Measurements from ENCODE around the gene TLK1. TPM values are rescaled to one million over a fixed set of nuclear protein-coding genes. Genes with fewer than 3 reads are reported as not detected.

TLK1 gene
- total and polyA plus RNA-seq, 10 of the 15 experiments (the other 5 are each of a cell fraction or from before 2014, with no cell fraction given): 25.1 to 126 (median 57.3) TPM

DNA sequence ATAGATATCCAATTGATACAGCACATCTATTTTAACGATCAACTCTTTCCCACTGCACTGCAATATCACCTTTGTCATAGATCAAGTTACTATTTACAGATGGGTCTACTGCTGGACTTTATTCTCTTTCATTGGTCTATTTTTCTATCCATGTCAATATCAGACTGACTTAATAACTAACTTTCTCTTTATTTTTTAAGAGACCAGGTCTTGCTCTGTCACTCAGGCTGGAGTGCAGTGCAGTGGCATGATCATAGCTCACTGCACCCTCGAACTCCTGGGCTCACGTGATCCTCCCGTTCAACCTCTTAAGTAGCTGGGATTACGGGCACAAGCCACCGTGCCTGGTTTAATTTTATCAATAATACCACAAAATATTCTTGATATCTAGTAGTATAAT, 71.2 kb downstream of the TLK1 start (continued):
- TF ChIP-seq, protein P1, sequence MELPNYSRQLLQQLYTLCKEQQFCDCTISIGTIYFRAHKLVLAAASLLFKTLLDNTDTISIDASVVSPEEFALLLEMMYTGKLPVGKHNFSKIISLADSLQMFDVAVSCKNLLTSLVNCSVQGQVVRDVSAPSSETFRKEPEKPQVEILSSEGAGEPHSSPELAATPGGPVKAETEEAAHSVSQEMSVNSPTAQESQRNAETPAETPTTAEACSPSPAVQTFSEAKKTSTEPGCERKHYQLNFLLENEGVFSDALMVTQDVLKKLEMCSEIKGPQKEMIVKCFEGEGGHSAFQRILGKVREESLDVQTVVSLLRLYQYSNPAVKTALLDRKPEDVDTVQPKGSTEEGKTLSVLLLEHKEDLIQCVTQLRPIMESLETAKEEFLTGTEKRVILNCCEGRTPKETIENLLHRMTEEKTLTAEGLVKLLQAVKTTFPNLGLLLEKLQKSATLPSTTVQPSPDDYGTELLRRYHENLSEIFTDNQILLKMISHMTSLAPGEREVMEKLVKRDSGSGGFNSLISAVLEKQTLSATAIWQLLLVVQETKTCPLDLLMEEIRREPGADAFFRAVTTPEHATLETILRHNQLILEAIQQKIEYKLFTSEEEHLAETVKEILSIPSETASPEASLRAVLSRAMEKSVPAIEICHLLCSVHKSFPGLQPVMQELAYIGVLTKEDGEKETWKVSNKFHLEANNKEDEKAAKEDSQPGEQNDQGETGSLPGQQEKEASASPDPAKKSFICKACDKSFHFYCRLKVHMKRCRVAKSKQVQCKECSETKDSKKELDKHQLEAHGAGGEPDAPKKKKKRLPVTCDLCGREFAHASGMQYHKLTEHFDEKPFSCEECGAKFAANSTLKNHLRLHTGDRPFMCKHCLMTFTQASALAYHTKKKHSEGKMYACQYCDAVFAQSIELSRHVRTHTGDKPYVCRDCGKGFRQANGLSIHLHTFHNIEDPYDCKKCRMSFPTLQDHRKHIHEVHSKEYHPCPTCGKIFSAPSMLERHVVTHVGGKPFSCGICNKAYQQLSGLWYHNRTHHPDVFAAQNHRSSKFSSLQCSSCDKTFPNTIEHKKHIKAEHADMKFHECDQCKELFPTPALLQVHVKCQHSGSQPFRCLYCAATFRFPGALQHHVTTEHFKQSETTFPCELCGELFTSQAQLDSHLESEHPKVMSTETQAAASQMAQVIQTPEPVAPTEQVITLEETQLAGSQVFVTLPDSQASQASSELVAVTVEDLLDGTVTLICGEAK (IDR thresholded peaks at IDR 0.05; ENCODE audit: borderline replicate concordance): no peak
- no peak for TF ChIP-seq BACH1 (IDR thresholded peaks at IDR 0.05; ENCODE audit: borderline replicate concordance)
- no peak for TF ChIP-seq TARDBP (IDR thresholded peaks at IDR 0.05; ENCODE audit: borderline replicate concordance)

DNA sequence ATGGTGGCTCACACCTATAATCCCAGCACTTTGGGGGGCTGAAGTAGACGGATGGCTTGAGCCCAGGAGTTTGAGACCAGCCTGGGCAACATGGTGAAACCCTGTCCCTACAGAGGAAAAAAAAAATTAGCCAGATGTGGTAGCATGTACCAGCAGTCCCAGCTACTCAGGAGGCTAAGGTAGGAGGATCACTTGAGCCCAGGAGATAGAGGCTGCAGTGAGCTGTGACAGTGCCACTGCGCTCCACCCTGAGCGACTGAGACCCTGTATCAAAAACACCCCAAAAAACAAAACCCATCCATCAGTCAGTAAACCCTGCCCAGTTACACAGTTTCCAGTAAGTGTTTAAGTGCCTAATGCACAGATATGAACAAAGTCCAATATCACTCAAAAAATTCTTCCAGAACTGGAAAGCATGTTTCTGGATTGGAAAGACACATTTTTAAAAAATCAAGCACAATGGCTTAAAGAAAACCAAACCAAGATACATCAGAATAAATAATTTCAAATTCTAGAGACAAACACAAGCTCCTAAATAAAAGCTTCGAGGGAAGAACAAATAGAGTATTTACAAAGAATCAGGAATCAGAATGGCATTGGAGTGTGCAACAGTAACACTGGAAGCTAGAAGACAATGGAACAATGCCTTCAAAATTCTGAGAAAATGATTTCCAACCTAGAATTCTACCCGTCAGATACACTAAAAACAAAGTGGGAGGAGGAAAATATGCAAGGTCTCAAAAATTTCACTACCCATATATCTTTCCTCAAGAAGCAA, 72.4 kb downstream of the TLK1 start:
- H4K20me1 ChIP-seq (ENCODE audit: control insufficient read depth, insufficient read depth): 0 out of 2 replicates have a peak, but pooled peaks cover 4% of the 10 kb centered on the region
- no peak overlapping the region for H3K4me2 ChIP-seq (ENCODE audit: control insufficient read depth, insufficient read depth)
- no peaks in the 10 kb centered on the region for H3K27me3 ChIP-seq (replicated peaks in 1 of 2; ENCODE audit: control insufficient read depth in 2 of 2, insufficient read depth in 2 of 2, low read length in 1 of 2)
- H3K9ac ChIP-seq (ENCODE audit: control insufficient read depth, insufficient read depth, low read length): no peak overlapping the region
- no peaks in the 10 kb centered on the region; the same call in 1 of the 2 replicates for H3K4me1 ChIP-seq (ENCODE audit: control insufficient read depth, insufficient read depth, low read length)
- peaks cover 95% of the 10 kb centered on the region for H3K79me2 ChIP-seq (ENCODE audit: control insufficient read depth, insufficient read depth, low read length)
- no TSS peak for BruUV-seq (replicated peaks)
- CTCF ChIA-PET: interaction anchor here (0.7 to 5.4 kb wide), 24 partner anchors 9 to 332 kb away, joined by 3 to 62 read pairs (median 5); no protein-coding TSS in a partner anchor
- intact Hi-C loops (cut with micrococcal nuclease; ENCODE audit: unreplicated experiment) (loop anchor here (5.0 kb wide), 2 partner anchors 69 to 229 kb away; no protein-coding TSS in a partner anchor), in situ Hi-C loops (cut with MboI) (no loop called here)
- H3K27ac ChIP-seq (ENCODE audit: control insufficient read depth, insufficient read depth): no peak overlapping the region
- no peak for FAIRE-seq
- no peak overlapping the region for H3K4me3 ChIP-seq
- POLR2A ChIA-PET: interaction anchor here (0.7 to 1.9 kb wide), 3 partner anchors 10 to 85 kb away, joined by 3 to 7 read pairs (median 3); no protein-coding TSS in a partner anchor
- no peak for DNase-seq (ENCODE audit: low read depth, low spot score)
- H2AFZ ChIP-seq (ENCODE audit: control insufficient read depth, low read depth, low read length): no peak overlapping the region
- peaks cover 2 to 21% of the 10 kb centered on the region in 2 experiments for H3K36me3 ChIP-seq (ENCODE audit: control insufficient read depth in 2 of 2, insufficient read depth in 2 of 2, low read length in 1 of 2)
- no peak; the same call in 2 of the 3 replicates for ATAC-seq
- SMC1A ChIA-PET (ENCODE audit: uncharacterized antibody, unreplicated experiment): interaction anchor here (0.7 to 9.4 kb wide), 12 partner anchors 7 to 340 kb away, joined by 3 to 70 read pairs (median 6); partner anchors contain the start of gene TLK1
- RAD21 ChIA-PET (ENCODE audit: unreplicated experiment): interaction anchor here (1.0 to 2.5 kb wide), 4 partner anchors 53 to 71 kb away, joined by 3 to 15 read pairs (median 6); no protein-coding TSS in a partner anchor
- WGBS (ENCODE audit: insufficient coverage, insufficient replicate concordance, low lambda C conversion rate, missing lambda C conversion rate): 92% methylated on average over 5 of the region's 5 CpGs
- H3K9me3 ChIP-seq (replicated peaks; ENCODE audit: control insufficient read depth, insufficient read depth, low read length): no peaks in the 10 kb centered on the region; the same call in 2 of the 3 replicates
- TF ChIP-seq SIX5 (IDR thresholded peaks at IDR 0.05; ENCODE audit: low read depth, low read length, severe bottlenecking): no peak
- TF ChIP-seq BACH1 (IDR thresholded peaks at IDR 0.05; ENCODE audit: borderline replicate concordance): no peak
- TF ChIP-seq TARDBP (IDR thresholded peaks at IDR 0.05; ENCODE audit: borderline replicate concordance): no peak
- TF ChIP-seq RBBP5 (conservative IDR thresholded peaks at IDR 0.05): no peak
